Bronchial epithelial cell (primary cell): ENCODE data around the gene KIRREL1. TPM values are rescaled to one million over a fixed set of nuclear protein-coding genes. Genes with fewer than 3 reads are reported as not detected.

Experiments
- DNase-seq: peaks from one replicate; pipeline ENCODE4 v3.0.0-alpha.2; 2010; ENCODE audit warnings: low read depth
- FAIRE-seq: peaks from 2 replicates; lab custom pipeline; 2011; peaks lifted over from hg19 to GRCh38; lab: Jason Lieb, UNC
- H3K27me3 ChIP-seq: 2 replicates; pipeline ENCODE4 v1.5.1; 2011; ENCODE audit warnings: low read length; ENCODE audit not compliant: control insufficient read depth, insufficient read depth
- H3K36me3 ChIP-seq: 2 replicates; pipeline ENCODE4 v1.5.1; 2011; ENCODE audit warnings: low read length; ENCODE audit not compliant: control insufficient read depth, insufficient read depth
- H3K4me3 ChIP-seq: 2 replicates; pipeline ENCODE4 v1.5.1; 2011; ENCODE audit warnings: mild to moderate bottlenecking, low read depth, low read length, control low read depth
- CTCF ChIP-seq: IDR thresholded peaks from 2 replicates; pipeline ENCODE4 v1.5.1; 2011; ENCODE audit warnings: mild to moderate bottlenecking, moderate library complexity, low read length, control low read depth, inconsistent platforms; ENCODE audit not compliant: insufficient read depth, severe bottlenecking
- total RNA-seq: library from RNA; depleted of rRNA; stranded (reverse); fragments of >200 nt; gene quantifications from 2 replicates; pipeline ENCODE4 v1.2.1, GENCODE V29; 2014

KIRREL1 gene
- total RNA-seq, 1 donor from 2014 or later = 24.2 TPM

- no peak for DNase-seq
- peaks cover 2% of the 10 kb centered on the region for H3K27me3 ChIP-seq
- no peaks in the 10 kb centered on the region for H3K36me3 ChIP-seq
- H3K4me3 ChIP-seq = no peak overlapping the region
- no peak for FAIRE-seq
- TF ChIP-seq CTCF = no peak
These were observed 8.0 kb upstream of the KIRREL1 start for GRCh38 chr1:157985473-157985872.

GRCh38 chr1:157988002-157988401, 5.4 kb upstream of the KIRREL1 start:
- Histone ChIP-seq H3K27me3 (peaks cover 2% of the 10 kb centered on the region), H3K36me3 (no peaks in the 10 kb centered on the region), H3K4me3 (no peak overlapping the region)
- FAIRE-seq (no peak), DNase-seq (no peak)
- no peak for TF ChIP-seq CTCF

GRCh38 chr1:157992031-157992832, 1.2 kb upstream of the KIRREL1 start:
- TF ChIP-seq CTCF = peak; percentile 96
- FAIRE-seq (peak; percentile 88), DNase-seq (peak; percentile 53)
- Histone ChIP-seq H3K27me3 (peaks cover 2% of the 10 kb centered on the region), H3K36me3 (no peaks in the 10 kb centered on the region), H3K4me3 (no peak overlapping the region)

- H3K4me3 ChIP-seq = peak overlapping the region; percentile 83
- H3K27me3 ChIP-seq = peaks cover 2% of the 10 kb centered on the region
- H3K36me3 ChIP-seq = peaks cover 1% of the 10 kb centered on the region
- no peak for DNase-seq
- TF ChIP-seq CTCF = no peak
- FAIRE-seq = no peak
These were observed 655 bp upstream of the KIRREL1 start for GRCh38 chr1:157992833-157993146.

GRCh38 chr1:157993918-157994605, 617 bp downstream of the KIRREL1 start:
- FAIRE-seq = no peak
- peaks cover 1% of the 10 kb centered on the region for H3K36me3 ChIP-seq
- no peaks in the 10 kb centered on the region for H3K27me3 ChIP-seq
- TF ChIP-seq CTCF = peak; percentile 18
- no peak for DNase-seq
- peak overlapping the region; percentile 83 for H3K4me3 ChIP-seq
